Measurements from ENCODE around the gene SPEM3.
"Not testable (repeated sequence)": the region's sequence is repeated elsewhere in the genome, so short reads cannot be mapped to it uniquely, and the experiment has no call there.

Gene SPEM3

DNA sequence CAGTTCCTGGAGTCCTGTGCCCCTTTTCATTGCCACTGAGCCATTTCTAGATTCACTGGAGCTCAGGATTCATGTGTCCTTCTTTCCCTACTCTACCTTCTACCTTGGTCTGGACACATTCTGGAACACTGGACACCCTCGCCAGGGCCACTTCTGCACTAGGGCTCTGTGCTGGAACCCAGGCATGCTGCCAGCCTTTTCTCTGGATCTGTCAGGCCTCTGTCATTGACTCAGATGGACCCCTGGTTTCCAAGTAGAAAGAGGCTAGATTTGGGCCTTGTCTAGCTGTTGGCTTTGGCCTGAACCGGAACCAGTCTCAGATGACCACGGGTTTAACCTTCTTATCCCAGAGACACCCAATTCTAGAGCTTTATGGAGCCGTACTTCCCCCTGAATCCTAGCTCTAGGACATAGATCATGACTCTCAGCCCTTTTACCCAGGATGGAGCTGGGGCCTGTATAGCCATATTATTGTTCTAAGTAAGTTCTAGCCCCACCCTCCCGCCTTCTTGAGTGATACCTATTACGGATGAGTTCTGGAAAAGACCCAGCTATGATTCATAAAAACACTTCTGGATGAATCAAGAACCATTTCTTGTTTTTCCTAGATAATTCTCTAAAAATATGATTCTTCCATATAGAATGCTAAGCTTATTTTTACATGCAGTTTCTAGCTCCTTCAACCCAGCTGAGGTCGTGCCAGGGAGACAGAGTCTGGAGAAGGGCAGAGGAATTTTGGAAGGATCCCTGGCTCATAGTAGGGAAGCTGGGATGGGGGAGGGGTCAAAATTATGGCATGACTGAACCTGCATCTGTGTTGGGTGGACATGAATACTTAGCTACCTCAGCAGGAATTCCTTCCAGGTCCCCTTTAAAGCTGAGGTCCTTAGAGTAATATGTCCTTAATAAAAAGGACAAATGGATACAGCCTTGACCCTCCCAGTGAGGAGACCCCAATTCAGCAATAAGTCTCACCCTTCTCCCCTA lies 15.1 kb downstream of the SPEM3 start:
- no peak for DNase-seq

DNA sequence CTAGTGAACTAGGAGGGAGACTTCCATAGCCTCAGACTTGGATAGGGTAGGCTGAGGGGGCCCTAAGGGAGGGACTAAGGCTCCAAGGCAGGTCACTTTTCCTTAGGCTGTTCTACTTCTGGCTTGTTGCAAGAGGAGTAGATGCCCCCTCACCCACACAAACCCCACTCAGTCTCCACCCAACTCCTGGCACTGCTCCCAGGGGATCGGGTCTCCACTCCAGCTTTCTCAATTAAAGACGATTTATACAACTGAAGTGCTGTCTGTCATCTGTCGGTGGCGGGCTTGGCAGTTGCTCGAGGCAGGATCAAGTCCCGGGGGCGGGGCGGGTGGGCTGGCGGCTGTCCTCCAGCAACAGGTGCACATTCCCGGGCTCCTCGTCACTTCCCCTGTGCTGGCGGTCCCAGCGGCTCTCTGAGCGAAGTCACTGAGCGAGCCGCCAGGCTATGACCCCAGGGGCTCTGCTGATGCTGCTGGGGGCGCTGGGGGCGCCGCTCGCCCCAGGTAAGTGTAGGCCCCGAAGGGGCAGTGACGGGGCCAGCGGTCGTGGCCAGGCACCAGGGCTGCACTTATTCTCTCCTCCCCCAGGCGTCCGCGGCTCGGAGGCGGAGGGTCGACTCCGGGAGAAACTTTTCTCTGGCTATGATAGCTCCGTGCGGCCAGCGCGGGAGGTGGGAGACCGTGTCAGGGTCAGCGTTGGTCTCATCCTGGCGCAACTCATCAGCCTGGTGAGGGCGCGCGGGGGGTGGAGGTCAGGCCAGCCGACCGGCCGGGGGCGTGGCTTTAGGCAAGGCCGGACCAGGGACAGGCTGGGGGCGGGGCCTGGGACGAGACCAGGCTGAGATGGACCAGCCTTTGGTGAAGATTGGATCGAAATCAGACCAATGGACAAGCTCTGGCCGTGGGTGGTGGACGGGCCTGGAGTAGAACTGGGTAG lies 16.3 kb downstream of the SPEM3 start, which contains the start of gene CHRNB1:
TSS of gene CHRNB1 (plus strand) at position 380 of the 937 bp plus-strand sequence. CDS start at position 447, 67 bp downstream.
- DNase-seq = peak; percentile 60

DNA sequence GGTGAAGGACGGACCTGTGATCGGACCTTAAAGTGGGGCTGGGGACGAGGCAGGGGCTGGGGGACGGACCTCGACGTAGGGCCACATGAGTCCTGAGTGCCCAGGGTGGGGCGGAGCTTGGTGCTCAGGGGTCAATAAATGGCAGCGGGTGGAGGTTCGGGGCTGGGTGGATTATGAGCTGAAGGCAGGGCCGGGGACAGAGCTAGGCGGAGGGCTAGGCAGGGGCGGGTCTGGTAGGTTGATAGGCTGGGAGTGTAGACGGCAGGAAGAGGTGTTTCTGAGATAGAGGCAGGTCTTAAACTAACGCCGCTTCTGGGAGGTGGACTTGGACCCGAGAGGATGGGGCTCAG lies 16.9 kb downstream of the SPEM3 start:
- DNase-seq = peak; percentile 64

DNA sequence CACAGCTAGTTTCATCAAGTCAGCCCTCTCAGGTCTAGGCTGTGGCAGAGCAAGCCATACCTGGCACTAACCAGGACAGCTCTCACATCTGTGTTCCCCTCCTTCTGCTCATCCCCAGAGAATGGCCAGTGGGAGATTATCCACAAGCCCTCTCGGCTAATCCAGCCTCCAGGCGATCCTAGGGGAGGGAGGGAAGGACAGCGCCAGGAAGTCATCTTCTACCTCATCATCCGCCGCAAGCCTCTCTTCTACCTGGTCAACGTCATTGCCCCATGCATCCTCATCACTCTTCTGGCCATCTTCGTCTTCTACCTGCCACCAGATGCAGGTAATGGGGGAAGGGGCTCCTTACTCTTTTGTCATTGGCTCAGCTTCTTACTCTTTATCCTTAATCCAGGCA lies 19.8 kb downstream of the SPEM3 start:
- no peak for DNase-seq

- no peak for DNase-seq
Observed at GRCh38 chr17:7459961-7460545, 31.4 kb downstream of the SPEM3 start.

DNA sequence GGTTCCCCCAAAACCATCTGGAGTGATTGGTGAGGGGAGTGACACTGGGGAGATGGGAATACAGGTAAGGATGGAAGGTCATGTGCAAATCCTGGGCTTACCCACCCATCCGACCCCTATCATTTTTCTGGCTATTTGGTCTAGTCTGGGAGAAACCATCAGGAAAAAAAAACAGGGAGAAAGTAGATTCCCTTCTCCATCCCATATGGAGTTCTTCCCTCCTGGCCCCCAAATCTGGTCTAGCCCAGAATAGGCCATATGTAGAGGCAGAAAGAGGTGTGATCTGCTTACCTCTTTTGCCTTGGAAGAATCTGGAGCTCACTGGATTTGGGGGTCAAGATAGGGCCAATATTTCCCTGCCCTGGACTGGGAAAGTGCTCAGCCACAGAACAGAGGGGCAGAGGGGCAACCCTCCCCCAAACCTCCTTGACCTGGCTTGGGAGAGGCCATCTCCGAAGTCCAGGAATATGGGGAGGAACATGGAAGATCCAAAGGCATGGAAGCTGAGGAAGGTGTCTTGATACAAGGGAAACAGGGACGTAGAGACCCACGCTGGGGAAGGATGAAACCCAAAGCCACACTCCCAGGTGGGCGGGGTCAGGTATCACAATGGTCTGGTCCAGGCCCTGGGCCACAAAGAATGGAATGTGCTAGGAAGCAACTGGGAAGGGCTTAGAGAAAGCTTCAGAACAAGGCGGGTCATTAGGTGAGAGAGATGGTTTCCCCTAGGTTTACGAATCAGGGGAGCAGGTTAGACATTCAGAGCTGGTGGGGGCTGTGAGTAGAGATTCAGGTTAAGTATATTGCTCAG lies 32.4 kb downstream of the SPEM3 start:
- DNase-seq = no peak

DNA sequence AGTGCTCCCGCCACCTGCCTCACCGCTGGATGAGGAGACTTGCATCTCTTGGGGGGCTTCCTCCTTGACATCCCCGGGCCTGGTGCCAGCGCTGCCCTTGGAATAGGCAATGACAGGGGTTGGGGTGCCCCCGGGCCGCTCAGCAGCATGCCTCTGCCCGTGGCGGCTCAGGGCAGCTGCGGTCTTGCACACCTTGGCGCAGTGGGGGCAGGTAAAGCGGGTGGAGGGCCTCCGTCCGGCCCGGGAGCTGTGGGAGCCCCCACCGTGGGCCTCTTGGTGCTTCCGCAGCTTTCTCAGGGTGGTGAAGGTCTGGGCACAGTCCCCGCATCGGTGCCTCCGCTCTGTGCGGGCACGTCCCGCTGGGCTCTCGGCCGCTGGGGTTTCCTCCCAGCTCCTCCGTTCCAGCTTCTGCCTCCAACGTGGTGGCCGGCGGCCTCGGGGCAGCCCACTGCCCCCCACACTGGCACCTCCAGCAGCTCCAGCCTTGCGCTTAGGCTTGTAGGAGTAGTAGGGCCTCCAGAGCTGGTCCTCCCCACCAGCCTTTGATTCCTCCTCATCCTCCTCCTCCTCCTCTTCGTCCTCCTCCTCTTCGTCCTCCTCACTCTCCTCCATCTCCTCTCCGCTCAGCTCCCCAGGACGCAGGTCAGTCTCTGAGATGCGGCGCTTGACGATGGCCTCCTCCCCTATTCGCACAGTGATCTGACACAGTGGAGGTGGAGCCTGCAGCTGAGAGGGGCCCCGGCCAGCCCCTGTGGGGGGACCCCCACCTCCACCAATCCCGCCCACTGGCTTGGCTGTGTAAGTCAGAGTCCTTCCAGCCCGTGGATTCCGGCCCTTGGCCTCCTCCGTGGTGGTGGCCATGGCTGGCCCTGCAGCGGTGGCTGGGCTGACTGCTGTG lies 34.1 kb downstream of the SPEM3 start:
- no peak for DNase-seq

- no peak for DNase-seq
Observed at GRCh38 chr17:7463372-7463846, 34.8 kb downstream of the SPEM3 start.

- no peak for DNase-seq
Observed at GRCh38 chr17:7464081-7464480, 35.4 kb downstream of the SPEM3 start.

GRCh38 chr17:7465597-7466275 lies 37.1 kb downstream of the SPEM3 start:
- no peak for DNase-seq

DNA sequence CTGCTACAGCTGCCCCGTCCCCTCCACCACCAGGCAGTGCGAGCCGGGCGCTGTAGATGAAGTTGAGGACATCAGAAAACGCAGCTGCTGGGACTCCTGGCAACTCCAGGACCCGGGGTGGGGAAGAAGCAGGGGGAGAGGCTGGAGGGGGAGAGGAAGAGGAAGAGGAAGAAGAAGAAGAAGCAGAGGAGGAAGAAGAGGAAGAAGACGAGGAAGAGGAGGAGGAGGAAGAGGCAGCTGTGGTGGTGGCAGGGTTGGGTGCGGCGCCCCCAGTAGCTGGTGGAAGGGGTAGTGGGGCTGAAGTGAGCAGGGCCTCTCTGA lies 37.6 kb downstream of the SPEM3 start:
- no peak for DNase-seq

GRCh38 chr17:7466639-7467341 lies 38.1 kb downstream of the SPEM3 start:
- peak; percentile 57 for DNase-seq

- no peak for DNase-seq
Observed at GRCh38 chr17:7467498-7467897, 38.8 kb downstream of the SPEM3 start.

- no peak for DNase-seq
Observed at GRCh38 chr17:7468290-7468689, 39.6 kb downstream of the SPEM3 start.

DNA sequence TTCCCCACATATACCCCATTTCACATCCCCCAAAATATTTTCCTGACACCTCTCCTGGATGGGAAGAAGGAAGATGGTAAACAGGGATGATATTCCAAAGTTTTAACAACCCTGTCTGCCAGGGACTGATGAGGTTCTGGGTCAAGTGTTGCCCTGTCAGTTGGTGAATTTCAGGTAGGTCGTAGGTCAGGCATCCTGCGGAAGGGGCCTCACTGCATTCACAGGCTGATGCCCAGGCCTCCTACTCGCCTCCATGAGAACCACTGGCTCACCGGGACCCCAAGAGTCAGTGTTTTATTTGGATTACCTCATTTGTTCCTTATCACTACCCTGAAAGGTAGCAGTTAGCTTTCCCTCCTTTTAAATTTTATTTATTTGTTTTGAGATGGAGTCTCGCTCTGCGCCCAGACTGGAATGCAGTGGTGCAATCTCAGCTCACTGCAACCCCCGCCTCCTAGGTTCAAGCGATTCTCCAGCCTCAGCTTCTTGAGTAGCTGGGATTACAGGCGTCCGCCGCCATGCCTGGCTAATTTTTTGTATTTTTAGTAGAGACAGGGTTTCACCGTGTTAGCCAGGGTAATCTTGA lies 40.2 kb downstream of the SPEM3 start:
- DNase-seq = no peak

GRCh38 chr17:7469843-7470242 lies 41.2 kb downstream of the SPEM3 start:
- not testable (repeated sequence) for DNase-seq

- not testable (repeated sequence) for DNase-seq
Observed at GRCh38 chr17:7470457-7470973, 41.9 kb downstream of the SPEM3 start.

DNA sequence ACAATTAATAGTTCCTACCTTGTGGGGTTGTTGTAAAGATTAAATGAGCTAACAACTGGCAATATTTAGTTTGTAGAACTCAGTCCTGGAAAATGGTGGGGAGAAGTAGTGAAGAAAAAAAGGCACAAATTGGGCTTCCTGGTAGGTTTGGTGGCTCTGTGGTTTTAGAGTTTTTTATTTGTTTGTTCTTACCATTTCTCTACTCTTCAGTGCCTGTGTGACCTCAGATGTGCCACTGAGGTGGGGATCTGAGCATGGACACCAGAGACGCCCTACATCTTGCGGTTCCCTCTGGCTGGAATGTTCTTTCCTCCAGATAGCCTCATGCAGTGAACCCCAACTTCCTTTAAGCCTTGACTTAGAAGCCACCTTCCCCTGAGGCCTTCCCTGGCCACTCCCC lies 43.1 kb downstream of the SPEM3 start:
- DNase-seq = no peak

DNA sequence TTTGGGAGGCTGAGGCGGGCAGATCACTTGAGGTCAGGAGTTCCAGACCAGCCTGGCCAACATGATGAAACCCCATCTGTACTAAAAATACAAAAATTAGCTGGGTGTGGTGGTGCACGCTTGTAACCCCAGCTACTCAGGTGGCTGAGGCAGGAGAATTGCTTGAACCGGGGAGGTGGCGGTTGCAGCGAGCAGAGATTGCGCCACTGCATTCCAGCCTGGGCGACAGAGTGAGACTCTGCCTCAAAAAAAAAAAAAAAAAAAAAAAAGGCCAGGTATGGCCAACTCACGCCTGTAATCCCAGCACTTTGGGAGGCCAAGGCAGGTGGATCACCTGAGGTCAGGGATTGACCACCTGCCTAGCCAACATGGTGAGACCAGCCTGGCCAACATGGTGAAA lies 46.1 kb downstream of the SPEM3 start:
- DNase-seq = not testable (repeated sequence)
